Suppressor macrophage treated with lipopolysaccharide for 1 hour (primary cell): Measurements from ENCODE around the gene PRPF8.
"Not testable (repeated sequence)": the region's sequence is repeated elsewhere in the genome, so short reads cannot be mapped to it uniquely, and the experiment has no call there.

ENCODE experiments used
- DNase-seq, 3 donors: peaks; one replicate each; pipeline ENCODE4 v3.0.0-alpha.2; 2020 to 2022

The PRPF8 gene

GRCh38 chr17:1716076-1716911 is 31.6 kb upstream of the PRPF8 start:
- peak; percentile 100 for DNase-seq

GRCh38 chr17:1715803-1716075 is 31.1 kb upstream of the PRPF8 start:
- DNase-seq, result no peak

DNA sequence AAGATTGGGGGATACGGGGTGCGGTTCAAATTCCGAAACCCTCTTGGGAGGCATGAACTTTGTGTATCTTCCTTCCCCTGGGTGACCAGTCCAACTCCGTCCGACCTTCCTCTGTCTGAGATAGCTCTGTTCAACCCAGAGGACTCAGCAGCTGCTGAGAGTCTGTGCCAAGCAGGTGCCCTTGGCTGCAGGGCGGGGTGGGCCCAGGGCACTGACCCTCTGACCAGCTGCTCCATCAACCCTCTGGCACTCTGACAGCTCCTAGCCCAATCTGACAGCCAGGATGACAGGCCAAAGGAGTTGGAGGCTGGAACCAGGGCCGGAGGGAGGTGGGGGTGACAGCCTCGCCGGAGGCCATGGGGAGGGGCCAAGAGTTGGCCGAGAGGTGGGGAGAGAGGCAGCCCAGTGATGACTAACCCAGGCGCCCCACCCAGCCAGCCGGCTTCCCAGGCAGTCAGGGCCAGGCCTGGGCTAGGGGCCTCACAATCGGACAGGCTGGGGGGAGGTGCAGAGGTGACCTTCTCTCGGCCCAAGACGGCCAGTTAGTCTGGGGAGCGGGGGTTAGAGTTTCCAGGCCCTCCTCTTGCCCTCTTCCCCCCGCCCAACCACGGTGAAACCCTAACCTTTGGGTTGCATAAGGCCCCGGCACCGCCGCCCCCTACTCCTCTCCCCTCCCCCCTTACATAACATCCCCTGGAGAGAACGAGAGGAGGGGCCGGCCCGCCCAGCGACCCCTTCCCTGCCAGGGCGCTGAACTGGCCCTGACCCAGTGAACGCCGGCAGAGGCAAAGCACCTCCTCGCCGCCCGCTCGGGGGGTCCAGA is 30.5 kb upstream of the PRPF8 start:
- peak; percentile 84 to 91 (median 86) for DNase-seq

GRCh38 chr17:1714427-1714979 is 29.8 kb upstream of the PRPF8 start:
- DNase-seq, result peak; percentile 90 to 95 (median 93)

DNA sequence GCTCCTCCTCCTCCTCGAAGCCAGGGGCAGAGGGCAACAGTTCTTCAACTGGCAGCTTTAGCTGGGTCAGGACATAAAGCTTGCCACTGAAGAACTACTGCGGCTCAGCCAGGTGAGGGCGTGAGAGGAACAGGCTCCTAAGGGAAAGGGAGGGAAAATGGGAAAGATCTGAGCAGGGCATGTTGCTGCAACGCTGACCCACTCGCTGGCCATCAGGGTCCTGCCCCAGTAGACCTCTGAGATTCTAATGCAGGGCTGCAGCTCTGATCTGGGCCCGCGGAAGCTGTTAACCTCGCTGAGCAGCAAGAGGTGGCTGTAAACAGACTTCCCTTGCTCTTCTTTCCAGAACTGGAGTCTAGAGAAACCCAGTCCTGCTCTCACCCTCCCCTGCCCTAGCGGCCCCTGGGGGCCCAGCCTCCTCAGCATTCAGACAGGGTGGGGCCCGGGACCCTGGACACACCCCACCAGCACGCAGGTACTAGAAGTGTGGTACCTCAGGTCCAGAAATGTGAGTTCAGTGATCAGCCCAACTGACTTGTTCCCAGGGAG is 29.3 kb upstream of the PRPF8 start:
- DNase-seq, result no peak

DNA sequence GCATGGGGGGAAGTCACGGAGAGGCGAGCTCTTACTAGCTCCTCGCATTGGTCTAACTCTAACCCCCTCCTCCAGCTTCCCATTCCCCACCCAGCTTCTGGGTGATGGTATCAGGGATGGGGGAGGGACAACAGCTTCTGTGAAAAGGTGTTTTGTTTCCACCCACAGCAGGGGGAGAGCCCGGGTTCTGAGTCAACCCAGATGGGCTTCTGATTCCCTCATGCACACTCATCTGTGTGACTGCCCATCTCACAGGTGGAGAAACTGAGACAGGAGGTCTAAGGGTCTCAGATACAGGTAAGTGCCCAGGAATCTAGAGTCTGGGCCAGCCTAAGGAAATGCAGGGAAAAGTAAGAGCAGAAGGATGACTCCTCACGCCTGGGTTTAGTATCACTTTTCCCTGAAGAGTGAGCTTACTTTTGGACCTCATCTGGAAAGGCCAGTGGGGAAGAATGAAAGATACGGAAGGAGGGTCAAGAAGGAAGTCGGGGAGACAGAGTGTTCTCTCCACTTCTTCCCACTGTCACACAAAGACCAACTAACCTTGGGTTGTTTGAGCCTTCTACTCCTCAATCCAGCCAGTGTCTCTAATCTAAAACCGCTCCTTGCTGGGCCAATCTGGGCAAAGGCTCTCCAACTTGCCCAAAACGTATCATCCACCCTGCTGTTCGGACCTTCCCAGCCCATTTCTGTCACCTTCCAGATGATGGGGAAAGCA is 28.7 kb upstream of the PRPF8 start:
- no peak for DNase-seq

DNA sequence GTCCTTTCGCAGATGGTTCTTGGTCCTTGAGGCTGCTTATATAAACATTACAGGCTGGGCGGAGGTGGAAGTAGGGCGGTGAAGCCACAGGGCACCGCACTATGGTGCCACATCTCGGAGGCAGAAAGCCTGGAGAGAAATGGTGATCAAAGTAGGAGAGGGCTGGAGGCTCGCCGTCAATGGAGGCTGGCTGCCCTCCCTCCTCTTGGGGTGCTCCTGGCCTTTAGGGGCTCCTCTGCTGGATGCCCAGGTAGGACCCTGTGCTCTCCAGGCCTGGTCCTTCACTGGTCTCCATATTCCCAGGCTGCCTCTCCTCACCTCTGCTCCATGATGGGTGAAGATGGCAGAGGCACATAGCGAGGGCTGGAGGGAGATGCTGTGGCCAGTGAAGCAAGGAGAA is 27.6 kb upstream of the PRPF8 start:
- DNase-seq, result no peak

DNA sequence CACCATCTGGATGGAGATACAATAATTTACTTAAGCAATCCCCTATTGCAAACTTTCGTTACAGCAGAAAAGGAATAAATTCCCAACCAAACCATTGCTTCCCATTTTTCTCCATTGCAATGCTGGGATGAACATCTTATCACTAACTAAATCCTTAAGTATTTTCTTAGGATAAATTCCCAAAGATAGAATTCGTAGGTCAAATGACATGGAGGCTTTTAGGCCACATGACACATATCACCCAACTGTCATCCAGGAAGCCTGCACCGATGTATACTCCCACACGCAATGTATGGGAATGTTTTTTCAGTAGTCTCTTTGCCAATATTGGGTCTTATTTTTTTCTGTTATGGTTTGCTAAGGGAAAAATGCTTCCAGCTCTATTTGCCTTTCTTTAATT is 27.1 kb upstream of the PRPF8 start:
- no peak for DNase-seq

GRCh38 chr17:1710807-1711553 is 26.3 kb upstream of the PRPF8 start:
- DNase-seq, result peak in 1 of 3 donors; percentile 14

DNA sequence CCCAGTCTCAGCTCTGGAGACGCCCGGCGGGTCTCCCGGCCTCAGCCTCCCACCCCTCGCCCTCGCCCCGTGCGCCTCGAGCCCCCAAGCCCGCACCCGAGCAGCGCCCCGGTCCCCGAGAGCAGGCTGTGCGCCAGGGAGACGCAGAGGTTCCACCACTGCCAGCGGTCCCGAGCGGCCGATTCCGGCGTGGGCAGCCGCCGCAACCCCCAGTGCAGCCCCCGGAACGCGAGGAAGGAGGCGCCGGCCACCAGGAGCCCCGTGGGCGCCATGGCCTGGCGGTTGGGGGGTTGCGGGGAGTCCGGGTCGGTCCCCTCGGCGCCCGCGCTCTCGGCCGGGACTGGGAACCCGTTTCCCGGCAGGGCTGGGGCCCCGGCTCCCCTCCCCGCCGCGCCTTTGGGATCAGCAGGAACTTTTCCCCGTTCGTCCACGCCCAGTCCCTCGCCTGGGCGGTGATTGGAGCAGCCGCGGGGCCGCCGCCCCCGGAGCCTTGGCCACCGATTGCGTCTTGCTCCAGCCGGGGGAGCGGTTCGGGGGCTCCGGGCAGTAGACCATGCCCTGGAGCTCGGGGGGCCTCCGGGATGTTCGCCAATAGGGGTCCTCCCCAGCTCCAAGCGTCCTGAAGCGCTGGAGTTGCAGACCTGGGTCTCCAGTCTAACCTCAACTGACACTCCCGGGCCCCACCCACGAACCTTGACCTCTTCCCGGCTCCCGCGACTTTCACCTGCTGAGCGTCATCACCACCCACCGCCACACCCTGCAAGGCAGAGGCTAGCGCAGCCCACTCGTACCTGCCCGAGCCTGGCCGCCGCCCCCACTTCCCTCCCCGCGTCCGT is 25.5 kb upstream of the PRPF8 start, which contains the start of gene TLCD2:
Gene TLCD2 (minus strand): TSS at position 407 of the 836 bp plus-strand sequence. CDS start 135 bp downstream, at position 272.
- DNase-seq, result peak; percentile 60 to 81 (median 64)

DNA sequence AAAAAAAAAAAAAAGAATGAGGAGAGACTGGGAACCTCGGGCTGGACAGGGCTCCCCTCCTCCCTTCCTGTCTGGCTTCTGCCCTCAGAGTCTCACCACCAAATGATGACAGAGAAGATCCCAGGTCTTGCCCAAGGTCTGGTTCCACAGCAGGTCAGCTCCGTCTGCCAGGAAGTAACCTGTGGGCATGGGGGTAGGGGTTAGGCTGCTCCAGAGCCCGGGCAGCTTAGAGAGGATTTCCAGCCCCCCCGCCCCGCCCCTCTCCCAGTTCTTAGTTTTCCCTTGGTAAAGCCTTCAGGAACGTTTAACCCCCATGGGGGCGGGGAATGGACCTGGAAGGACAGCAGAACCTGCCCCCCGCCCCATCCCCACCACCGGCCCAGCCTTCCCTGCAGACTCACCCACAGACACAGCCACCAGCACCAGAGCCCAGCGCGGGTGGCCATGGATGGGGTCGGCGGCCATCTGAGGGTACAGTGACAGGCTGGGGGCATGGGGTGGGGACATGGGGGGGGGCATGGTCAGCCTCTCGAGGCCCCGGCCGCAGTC is 24.8 kb upstream of the PRPF8 start:
- no peak for DNase-seq

DNA sequence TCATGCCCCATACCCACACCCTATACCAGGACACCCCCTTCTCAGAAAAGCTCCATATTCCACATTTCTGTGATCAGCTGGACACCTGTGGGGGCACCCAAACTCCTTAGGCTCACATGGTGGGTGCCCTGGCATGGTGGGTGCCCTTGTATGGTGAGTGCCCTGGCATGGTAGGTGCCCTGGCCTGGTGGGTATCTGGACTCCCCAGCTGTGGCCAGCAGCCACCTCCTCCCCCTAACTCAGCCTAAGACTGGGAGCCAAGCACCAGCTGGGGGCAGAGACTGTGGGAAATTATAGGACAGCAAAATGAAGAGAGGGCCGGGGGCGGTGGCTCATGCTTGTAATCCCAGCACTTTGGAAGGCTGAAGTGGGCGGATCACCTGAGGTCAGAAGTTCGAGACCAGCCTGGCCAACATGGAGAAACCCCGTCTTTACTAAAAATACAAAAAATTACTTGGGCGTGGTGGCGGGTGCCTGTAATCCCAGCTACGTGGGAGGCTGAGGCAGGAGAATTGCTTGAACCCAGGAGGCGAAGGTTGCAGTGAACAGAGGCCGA is 24.2 kb upstream of the PRPF8 start:
- not testable (repeated sequence) for DNase-seq

DNA sequence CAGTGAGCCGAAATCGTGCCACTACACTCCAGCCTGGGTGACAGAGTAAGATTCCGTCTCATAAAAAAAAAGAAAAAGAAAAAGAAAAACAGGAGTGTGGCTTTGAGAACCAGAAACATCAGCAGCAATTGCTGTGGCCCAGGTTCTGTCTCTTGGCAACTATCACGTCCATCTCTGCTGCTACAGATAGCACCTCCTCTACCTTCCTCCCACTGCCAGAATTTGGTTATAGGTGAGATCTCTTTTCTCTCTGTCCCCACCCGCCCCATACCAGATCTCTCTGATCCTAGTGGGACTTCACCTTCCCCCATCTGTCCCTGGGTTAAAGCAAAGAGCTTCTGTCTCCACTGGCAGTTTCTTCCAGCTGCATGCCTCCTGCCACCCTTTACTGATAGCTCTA is 22.4 kb upstream of the PRPF8 start:
- DNase-seq, result no peak

GRCh38 chr17:1705004-1705403 is 20.3 kb upstream of the PRPF8 start:
- no peak for DNase-seq

DNA sequence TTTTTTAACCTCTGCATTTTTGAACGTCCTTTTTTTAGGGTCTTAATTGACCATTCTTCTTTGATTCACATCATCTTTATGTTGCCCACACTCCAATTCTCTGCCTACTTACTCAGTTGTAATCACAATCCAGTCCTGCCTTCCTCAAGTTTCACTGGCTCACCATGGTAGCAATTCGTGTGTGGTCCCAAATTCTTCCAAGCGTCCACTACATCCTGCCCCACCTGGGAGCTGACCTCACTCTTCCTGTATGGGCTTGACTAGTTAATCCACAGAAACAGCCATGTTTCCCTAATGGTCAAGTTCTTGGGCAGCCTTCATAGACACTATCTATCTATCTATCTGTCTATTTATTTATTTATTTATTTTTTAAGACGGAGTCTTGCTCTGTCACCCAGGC is 18.4 kb upstream of the PRPF8 start:
- no peak for DNase-seq

- not testable (repeated sequence) for DNase-seq
These were observed 15.2 kb upstream of the PRPF8 start for GRCh38 chr17:1699891-1700290.

DNA sequence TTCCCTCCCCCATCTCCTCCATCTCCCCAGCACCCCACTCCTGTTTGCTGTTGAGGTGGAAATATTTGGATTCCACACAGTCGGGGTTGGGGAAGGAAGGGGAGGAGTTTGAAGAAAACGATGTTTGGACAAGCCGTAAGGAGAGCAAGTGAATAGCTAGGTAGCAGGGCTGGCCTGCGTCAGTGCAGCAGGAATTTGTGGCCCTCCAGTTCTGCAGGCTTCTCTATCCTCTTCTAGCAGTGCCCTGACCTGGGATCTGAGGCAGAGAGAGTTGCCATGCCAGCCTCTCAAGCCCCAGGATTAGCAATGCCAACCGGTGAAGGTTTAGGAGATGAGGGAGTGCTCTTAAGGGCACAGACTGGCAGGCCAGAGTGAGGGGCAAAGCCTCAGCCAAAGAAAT is 13.0 kb upstream of the PRPF8 start:
- no peak for DNase-seq

GRCh38 chr17:1695365-1695764 is 10.7 kb upstream of the PRPF8 start:
- no peak for DNase-seq

GRCh38 chr17:1693339-1693738 is 8.7 kb upstream of the PRPF8 start:
- DNase-seq, result no peak

GRCh38 chr17:1690544-1691221 is 6.0 kb upstream of the PRPF8 start:
- DNase-seq, result no peak
